ENCODE results near the gene ANXA3.

GRCh38 chr4:78585633-78586032 lies 34.1 kb downstream of the ANXA3 start:
- TF ChIP-seq POLR2AphosphoS5 (IDR thresholded peaks at IDR 0.05) (no peak), POLR2A (IDR thresholded peaks at IDR 0.05) (no peak), CTCF (IDR thresholded peaks at IDR 0.05) (no peak), EP300 (IDR thresholded peaks at IDR 0.05) (no peak)

All from gastroesophageal sphincter (tissue), 3 donors.